Endothelial cell of umbilical vein (primary cell): Measurements from ENCODE around the gene RGS7. TPM values are rescaled to one million over a fixed set of nuclear protein-coding genes. Genes with fewer than 3 reads are reported as not detected.

Experiments used
- BruUV-seq: library from RNA; stranded (reverse); fragments of 400-500 nt; replicated peaks from 2 replicates; lab custom pipeline; 2021; lab: Mats Ljungman, UMichigan
- CTCF ChIA-PET: fragments of 300-600, 350-600 bp; sonication (Branson Sonifier 250); formaldehyde crosslinking; loops from one replicate; lab custom pipeline; 2021; ENCODE audit warnings: antibody characterized with exemption, inconsistent platforms; lab: Charles Lee
- POLR2A ChIA-PET: fragments of 300-600, 350-600 bp; sonication (Branson Sonifier 250); formaldehyde crosslinking; loops from one replicate; lab custom pipeline; 2021; ENCODE audit warnings: antibody characterized with exemption, inconsistent platforms; lab: Charles Lee
- DNase-seq: peaks from one replicate; pipeline ENCODE4 v3.0.0-alpha.2; 2011; ENCODE audit warnings: low read depth, low spot score
- FAIRE-seq: peaks from 2 replicates; lab custom pipeline; 2011; peaks lifted over from hg19 to GRCh38; lab: Jason Lieb, UNC
- H2AFZ ChIP-seq: 2 replicates; pipeline ENCODE4 v1.6.0; 2012; ENCODE audit warnings: low read depth, low read length, control low read depth, inconsistent platforms
- H3K27ac ChIP-seq: 2 replicates; pipeline ENCODE4 v1.5.1; 2011; ENCODE audit warnings: low read depth, mild to moderate bottlenecking, control low read depth, low read length, moderate library complexity; ENCODE audit not compliant: insufficient read depth
- H3K27me3 ChIP-seq, 2 experiments: 2 replicates each; pipeline versions ENCODE4 v1.6.0 to v1.6.1; 2011; ENCODE audit warnings: low read length in 2 of 2, mixed read lengths in 1 of 2; ENCODE audit not compliant: control insufficient read depth in 2 of 2, insufficient read depth in 2 of 2
- H3K36me3 ChIP-seq, 2 experiments: 2 replicates in 1 of 2; 3 replicates in 1 of 2; pipeline ENCODE4 v1.5.1; 2011; ENCODE audit warnings: low read length in 2 of 2, mild to moderate bottlenecking in 1 of 2, moderate library complexity in 1 of 2; ENCODE audit not compliant: control insufficient read depth in 2 of 2, insufficient read depth in 2 of 2; ENCODE audit errors: extremely low read depth in 1 of 2
- H3K4me1 ChIP-seq: 3 replicates; pipeline ENCODE4 v1.5.1; 2011; ENCODE audit warnings: mild to moderate bottlenecking, low read length; ENCODE audit not compliant: control insufficient read depth, insufficient read depth; ENCODE audit errors: extremely low read depth
- H3K4me2 ChIP-seq: 2 replicates; pipeline ENCODE4 v1.6.1; 2011; ENCODE audit warnings: low read length, control low read depth, mixed read lengths; ENCODE audit not compliant: insufficient read depth
- H3K4me3 ChIP-seq, 3 experiments: fragments of 200-600 bp in 1 of 3; sonication (generic), shearing (Covaris generic) in 1 of 3; replicated peaks in 1 of 3; 2 replicates each; pipeline ENCODE4 v1.5.1; 2011 to 2016; ENCODE audit warnings: control low read depth in 3 of 3, low read length in 3 of 3, mild to moderate bottlenecking in 2 of 3, inconsistent platforms in 1 of 3, low read depth in 1 of 3, moderate library complexity in 1 of 3; ENCODE audit not compliant: insufficient read depth in 1 of 3
- H3K79me2 ChIP-seq: 2 replicates; pipeline ENCODE4 v1.6.0; 2012; ENCODE audit warnings: low read length, inconsistent platforms; ENCODE audit not compliant: control insufficient read depth, insufficient read depth
- H3K9ac ChIP-seq: replicated peaks from 2 replicates; pipeline ENCODE3; 2011; ENCODE audit warnings: low read length, control low read depth; ENCODE audit not compliant: insufficient read depth; ENCODE audit errors: extremely low read depth
- H3K9me1 ChIP-seq: replicated peaks from 3 replicates; pipeline ENCODE4 v1.6.0; 2011; ENCODE audit warnings: mild to moderate bottlenecking, low read length; ENCODE audit not compliant: control insufficient read depth, insufficient read depth; ENCODE audit errors: extremely low read depth
- H3K9me3 ChIP-seq: replicated peaks from 2 replicates; pipeline ENCODE4 v1.5.1; 2012; ENCODE audit warnings: low read length, inconsistent platforms; ENCODE audit not compliant: control insufficient read depth, insufficient read depth
- H4K20me1 ChIP-seq: replicated peaks from 2 replicates; pipeline ENCODE3; 2011; ENCODE audit warnings: mild to moderate bottlenecking, low read length; ENCODE audit not compliant: control insufficient read depth, insufficient read depth; ENCODE audit errors: extremely low read depth
- CTCF ChIP-seq, 2 donors: IDR thresholded peaks; 1 replicate in 1 of 2; 2 replicates in 1 of 2; pipeline ENCODE4 v1.5.1; 2011; ENCODE audit warnings: low read length in 2 of 2, mild to moderate bottlenecking in 2 of 2, moderate library complexity in 2 of 2, control low read depth in 1 of 2, inconsistent platforms in 1 of 2, low read depth in 1 of 2; ENCODE audit not compliant: insufficient read depth in 1 of 2; ENCODE audit errors: extremely low read depth in 1 of 2
- EZH2 ChIP-seq: IDR thresholded peaks from 2 replicates; pipeline ENCODE4 v1.6.1; 2012; ENCODE audit warnings: borderline replicate concordance, low read depth, mild to moderate bottlenecking, moderate library complexity, low read length, inconsistent platforms; ENCODE audit not compliant: severe bottlenecking
- FOS ChIP-seq: IDR thresholded peaks from 2 replicates; pipeline ENCODE4 v1.6.1; 2011; ENCODE audit warnings: mild to moderate bottlenecking, low read length, moderate library complexity, borderline replicate concordance; ENCODE audit not compliant: insufficient read depth
- GATA2 ChIP-seq: IDR thresholded peaks from 2 replicates; pipeline ENCODE4 v1.7.0; 2011; ENCODE audit warnings: low read depth, mild to moderate bottlenecking, moderate library complexity, mixed read lengths, low read length; ENCODE audit not compliant: insufficient read length, insufficient read depth
- JUN ChIP-seq: IDR thresholded peaks from 2 replicates; pipeline ENCODE4 v1.6.1; 2011; ENCODE audit warnings: borderline replicate concordance, low read depth; ENCODE audit not compliant: insufficient read length, insufficient read depth
- MAX ChIP-seq: IDR thresholded peaks from 2 replicates; pipeline ENCODE4 v1.6.1; 2011; ENCODE audit not compliant: insufficient read depth, insufficient read length
- MYC ChIP-seq: IDR thresholded peaks from one replicate; pipeline ENCODE4 v1.6.1; 2011; ENCODE audit warnings: mild to moderate bottlenecking, low read depth, low read length
- POLR2A ChIP-seq: IDR thresholded peaks from 2 replicates; pipeline ENCODE4 v1.6.1; 2012; ENCODE audit warnings: low read depth, mild to moderate bottlenecking, control low read depth, low read length
- POLR2AphosphoS5 ChIP-seq: IDR thresholded peaks from 2 replicates; pipeline ENCODE4 v1.6.1; 2012; ENCODE audit warnings: low read depth, mild to moderate bottlenecking, control low read depth, low read length, moderate library complexity; ENCODE audit not compliant: insufficient read depth
- dilution Hi-C: fragments of 300-500 bp; cut with MboI; formaldehyde crosslinking; loops from one replicate; pipeline ENCODE4 v1.15.0; 2019; ENCODE audit warnings: low sequenced_read_pairs; ENCODE audit not compliant: extremely low pct_ligation_motif_present
- intact Hi-C: fragments of 100-400 bp; cut with micrococcal nuclease; formaldehyde crosslinking; loops from one replicate; pipeline ENCODE4 v1.10.0; 2022
- polyA plus RNA-seq, 4 experiments: library from polyadenylated mRNA; depleted of rRNA in 3 of 4; stranded (reverse) in 3 of 4; unstranded in 1 of 4; fragments of >200 nt; gene quantifications; 2 replicates each; pipeline versions ENCODE4 v1.2.1 to v1.2.3, GENCODE V29; 2011 to 2012; ENCODE audit warnings: missing spikeins in 1 of 4
- total RNA-seq: library from RNA; stranded (reverse); gene quantifications from 2 replicates; pipeline ENCODE4 v1.2.3, GENCODE V29; 2021

Gene RGS7
- total and polyA plus RNA-seq, 2 donors (not counting 3 experiments of a cell fraction or from before 2014, with no cell fraction given), result 0.43 to 0.44 TPM

GRCh38 chr1:241172486-241172885, 184.5 kb downstream of the RGS7 start:
- no peak overlapping the region for H3K9ac ChIP-seq
- H3K79me2 ChIP-seq, result no peaks in the 10 kb centered on the region
- intact Hi-C loops (no loop called here), dilution Hi-C loops (no loop called here)
- H3K4me2 ChIP-seq, result no peak overlapping the region
- DNase-seq (no peak), FAIRE-seq (no peak)
- no peaks in the 10 kb centered on the region for H3K9me1 ChIP-seq
- POLR2A ChIA-PET, result no interaction called here
- no peaks in the 10 kb centered on the region for H3K36me3 ChIP-seq
- H3K27ac ChIP-seq, result no peak overlapping the region
- H3K4me1 ChIP-seq, result no peaks in the 10 kb centered on the region
- H2AFZ ChIP-seq, result no peak overlapping the region
- BruUV-seq, result no TSS peak
- H4K20me1 ChIP-seq, result no peaks in the 10 kb centered on the region
- no peak for TF ChIP-seq EZH2
- no peak for TF ChIP-seq POLR2A
- TF ChIP-seq MAX, result no peak
- TF ChIP-seq FOS, result no peak
- TF ChIP-seq POLR2AphosphoS5, result no peak
- TF ChIP-seq CTCF (IDR thresholded peaks at IDR 0.05; ENCODE audit: extremely low read depth in 1 of 2, insufficient read depth in 1 of 2, low read depth in 1 of 2, low read length in 2 of 2), result no peak
- no peak for TF ChIP-seq JUN
- TF ChIP-seq MYC, result no peak
- TF ChIP-seq GATA2, result no peak
- no peaks in the 10 kb centered on the region for H3K9me3 ChIP-seq
- H3K4me3 ChIP-seq, result no peak overlapping the region
- CTCF ChIA-PET, result no interaction called here
- no peaks in the 10 kb centered on the region for H3K27me3 ChIP-seq
